Measurements from ENCODE around the gene MDH1. TPM values are rescaled to one million over a fixed set of nuclear protein-coding genes. Genes with fewer than 3 reads are reported as not detected.

The MDH1 gene
- total RNA-seq, 2 experiments from 2014 or later: 190 to 222 TPM

DNA sequence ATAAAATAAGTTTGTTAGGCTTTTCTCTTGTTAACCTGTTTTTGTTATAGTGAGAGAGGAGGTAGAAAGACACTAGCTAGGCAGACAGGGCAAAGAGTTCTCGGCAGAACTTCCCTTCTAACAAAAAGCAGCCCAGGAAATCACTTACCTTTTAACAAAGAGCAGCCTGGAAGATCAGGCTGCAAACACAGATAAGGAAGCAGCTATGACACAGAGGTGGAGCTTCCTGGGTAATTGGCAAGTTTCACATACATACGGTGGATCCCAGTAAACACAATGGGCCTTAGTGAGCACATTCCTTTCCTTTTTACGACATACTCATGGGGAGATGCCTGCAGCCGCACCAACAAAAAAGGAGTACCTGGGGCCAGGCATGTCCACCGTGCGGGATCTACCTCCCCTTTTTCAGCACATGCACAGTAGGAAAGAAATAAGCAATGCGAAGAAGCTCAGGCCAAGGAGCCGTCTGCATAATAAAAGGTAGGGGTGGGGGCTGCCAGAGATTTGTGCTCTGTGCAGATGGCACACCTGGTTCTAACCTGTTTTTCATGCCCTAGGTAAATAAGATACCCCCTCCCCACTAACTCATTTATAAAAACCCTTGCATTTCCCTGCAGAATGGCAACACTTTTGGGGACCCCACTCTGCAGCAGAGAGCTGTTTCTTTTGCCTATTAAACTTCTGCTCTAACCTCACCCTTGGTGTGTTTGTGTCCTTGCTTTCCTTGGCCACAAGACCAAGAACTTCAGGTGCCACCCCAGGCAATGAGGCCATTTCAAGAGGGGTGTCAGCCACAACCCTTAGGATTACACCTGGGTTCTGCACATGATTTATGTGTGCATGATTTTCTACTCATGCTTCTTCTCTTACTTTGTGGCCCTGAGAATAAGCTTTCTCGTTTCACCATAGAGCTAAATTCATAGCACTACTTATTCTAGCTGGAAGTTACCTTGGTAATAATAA is 26.5 kb downstream of the MDH1 start:
- H3K4me3 ChIP-seq (ENCODE audit: low read depth, low read length, poor library complexity, severe bottlenecking): no peak overlapping the region
- H4K20me1 ChIP-seq (ENCODE audit: insufficient read depth, low read length): no peaks in the 10 kb centered on the region
- intact Hi-C loops (cut with micrococcal nuclease; ENCODE audit: unreplicated experiment): no loop called here
- TF ChIP-seq, protein P1, sequence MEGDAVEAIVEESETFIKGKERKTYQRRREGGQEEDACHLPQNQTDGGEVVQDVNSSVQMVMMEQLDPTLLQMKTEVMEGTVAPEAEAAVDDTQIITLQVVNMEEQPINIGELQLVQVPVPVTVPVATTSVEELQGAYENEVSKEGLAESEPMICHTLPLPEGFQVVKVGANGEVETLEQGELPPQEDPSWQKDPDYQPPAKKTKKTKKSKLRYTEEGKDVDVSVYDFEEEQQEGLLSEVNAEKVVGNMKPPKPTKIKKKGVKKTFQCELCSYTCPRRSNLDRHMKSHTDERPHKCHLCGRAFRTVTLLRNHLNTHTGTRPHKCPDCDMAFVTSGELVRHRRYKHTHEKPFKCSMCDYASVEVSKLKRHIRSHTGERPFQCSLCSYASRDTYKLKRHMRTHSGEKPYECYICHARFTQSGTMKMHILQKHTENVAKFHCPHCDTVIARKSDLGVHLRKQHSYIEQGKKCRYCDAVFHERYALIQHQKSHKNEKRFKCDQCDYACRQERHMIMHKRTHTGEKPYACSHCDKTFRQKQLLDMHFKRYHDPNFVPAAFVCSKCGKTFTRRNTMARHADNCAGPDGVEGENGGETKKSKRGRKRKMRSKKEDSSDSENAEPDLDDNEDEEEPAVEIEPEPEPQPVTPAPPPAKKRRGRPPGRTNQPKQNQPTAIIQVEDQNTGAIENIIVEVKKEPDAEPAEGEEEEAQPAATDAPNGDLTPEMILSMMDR (conservative IDR thresholded peaks at IDR 0.05; ENCODE audit: low read length): no peak
- TF ChIP-seq EZH2phosphoT487 (IDR thresholded peaks at IDR 0.05; ENCODE audit: borderline replicate concordance, low read depth, low read length): no peak
- H3K4me2 ChIP-seq (ENCODE audit: low read length): no peak overlapping the region
- H2AFZ ChIP-seq (ENCODE audit: low read length): no peak overlapping the region
- H3K4me1 ChIP-seq (ENCODE audit: insufficient read depth, low read length, poor library complexity, severe bottlenecking): no peaks in the 10 kb centered on the region
- H3K9me3 ChIP-seq (ENCODE audit: low read length): no peaks in the 10 kb centered on the region
- BruUV-seq (replicated peaks): no TSS peak
- ChIA-PET CTCF (ENCODE audit: unreplicated experiment) (no interaction called here), POLR2A (interaction anchor here (0.7 to 1.1 kb wide), 4 partner anchors 9 to 55 kb away, joined by 3 to 4 read pairs (median 3); no protein-coding TSS in a partner anchor)
- no peaks in the 10 kb centered on the region for H3K9me2 ChIP-seq (ENCODE audit: insufficient read depth, low read length)
- no peaks in the 10 kb centered on the region for H3K79me2 ChIP-seq (ENCODE audit: insufficient read depth, low read depth, low read length)
- no peak for DNase-seq (ENCODE audit: low spot score)
- H3K36me3 ChIP-seq (ENCODE audit: insufficient read depth, low read length): no peaks in the 10 kb centered on the region
- H3K27ac ChIP-seq (ENCODE audit: low read depth, low read length, poor library complexity, severe bottlenecking): no peak overlapping the region

GRCh38 chr2:63617366-63617765 is 28.6 kb downstream of the MDH1 start:
- DNase-seq (ENCODE audit: low spot score): no peak
- H3K4me2 ChIP-seq (ENCODE audit: low read length): no peak overlapping the region
- no TSS peak for BruUV-seq (replicated peaks)
- no peaks in the 10 kb centered on the region for H4K20me1 ChIP-seq (ENCODE audit: insufficient read depth, low read length)
- ChIA-PET POLR2A (no interaction called here), CTCF (ENCODE audit: unreplicated experiment) (no interaction called here)
- TF ChIP-seq, protein P1 (conservative IDR thresholded peaks at IDR 0.05; ENCODE audit: low read length): no peak
- no peak for TF ChIP-seq EZH2phosphoT487 (IDR thresholded peaks at IDR 0.05; ENCODE audit: borderline replicate concordance, low read depth, low read length)
- H2AFZ ChIP-seq (ENCODE audit: low read length): no peak overlapping the region
- H3K4me1 ChIP-seq (ENCODE audit: insufficient read depth, low read length, poor library complexity, severe bottlenecking): no peaks in the 10 kb centered on the region
- H3K79me2 ChIP-seq (ENCODE audit: insufficient read depth, low read depth, low read length): no peaks in the 10 kb centered on the region
- intact Hi-C loops (cut with micrococcal nuclease; ENCODE audit: unreplicated experiment): no loop called here
- H3K9me2 ChIP-seq (ENCODE audit: insufficient read depth, low read length): no peaks in the 10 kb centered on the region
- H3K9me3 ChIP-seq (ENCODE audit: low read length): no peaks in the 10 kb centered on the region
- H3K27ac ChIP-seq (ENCODE audit: low read depth, low read length, poor library complexity, severe bottlenecking): no peak overlapping the region
- no peaks in the 10 kb centered on the region for H3K36me3 ChIP-seq (ENCODE audit: insufficient read depth, low read length)
- H3K4me3 ChIP-seq (ENCODE audit: low read depth, low read length, poor library complexity, severe bottlenecking): no peak overlapping the region

DNA sequence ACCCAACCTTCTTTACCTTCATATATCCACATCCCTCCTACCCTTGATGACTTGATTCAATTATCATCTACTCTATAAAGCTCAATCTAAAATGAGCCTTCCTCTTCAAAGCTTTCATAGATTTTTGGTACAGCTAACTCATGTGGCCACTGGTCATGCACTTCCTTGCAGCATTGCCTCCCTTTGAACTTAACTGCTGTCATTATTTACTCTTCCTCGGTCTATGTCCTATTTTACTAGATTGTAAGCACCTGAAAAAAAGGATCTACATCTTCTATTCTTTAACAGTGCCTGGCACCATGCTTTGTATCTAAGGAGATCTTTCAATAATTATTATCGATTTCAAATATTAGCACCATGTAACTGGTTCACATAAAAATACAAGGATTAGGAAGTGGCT is 30.6 kb downstream of the MDH1 start:
- ChIA-PET CTCF (ENCODE audit: unreplicated experiment) (interaction anchor here (0.8 kb wide), 1 partner anchor 25 kb away, joined by 3 read pairs; no protein-coding TSS in a partner anchor), POLR2A (interaction anchor here (0.9 kb wide), 1 partner anchor 8 kb away, joined by 3 read pairs; no protein-coding TSS in a partner anchor)
- BruUV-seq (replicated peaks): no TSS peak
- Histone ChIP-seq H3K36me3 (ENCODE audit: insufficient read depth, low read length) (no peaks in the 10 kb centered on the region), H3K4me3 (ENCODE audit: low read depth, low read length, poor library complexity, severe bottlenecking) (no peak overlapping the region), H3K9me3 (ENCODE audit: low read length) (no peaks in the 10 kb centered on the region), H3K79me2 (ENCODE audit: insufficient read depth, low read depth, low read length) (no peaks in the 10 kb centered on the region), H3K4me1 (ENCODE audit: insufficient read depth, low read length, poor library complexity, severe bottlenecking) (no peaks in the 10 kb centered on the region), H3K27ac (ENCODE audit: low read depth, low read length, poor library complexity, severe bottlenecking) (no peak overlapping the region), H3K4me2 (ENCODE audit: low read length) (no peak overlapping the region), H3K9me2 (ENCODE audit: insufficient read depth, low read length) (no peaks in the 10 kb centered on the region), H2AFZ (ENCODE audit: low read length) (no peak overlapping the region), H4K20me1 (ENCODE audit: insufficient read depth, low read length) (no peaks in the 10 kb centered on the region)
- intact Hi-C loops (cut with micrococcal nuclease; ENCODE audit: unreplicated experiment): no loop called here
- TF ChIP-seq, protein P1 (conservative IDR thresholded peaks at IDR 0.05; ENCODE audit: low read length): no peak
- no peak for TF ChIP-seq EZH2phosphoT487 (IDR thresholded peaks at IDR 0.05; ENCODE audit: borderline replicate concordance, low read depth, low read length)
- DNase-seq (ENCODE audit: low spot score): no peak
